HG02885 (cell line): ENCODE measurements around the gene TRPV3.
"Not testable (repeated sequence)": the region's sequence is repeated elsewhere in the genome, so short reads cannot be mapped to it uniquely, and the experiment has no call there.

ENCODE experiments used
- ATAC-seq: cut with Tn5 transposase; IDR thresholded peaks from one replicate; pipeline ENCODE4 v1.9.1; 2021; ENCODE audit warnings: mild to moderate bottlenecking; ENCODE audit not compliant: unreplicated experiment, poor library complexity

TRPV3 gene

DNA sequence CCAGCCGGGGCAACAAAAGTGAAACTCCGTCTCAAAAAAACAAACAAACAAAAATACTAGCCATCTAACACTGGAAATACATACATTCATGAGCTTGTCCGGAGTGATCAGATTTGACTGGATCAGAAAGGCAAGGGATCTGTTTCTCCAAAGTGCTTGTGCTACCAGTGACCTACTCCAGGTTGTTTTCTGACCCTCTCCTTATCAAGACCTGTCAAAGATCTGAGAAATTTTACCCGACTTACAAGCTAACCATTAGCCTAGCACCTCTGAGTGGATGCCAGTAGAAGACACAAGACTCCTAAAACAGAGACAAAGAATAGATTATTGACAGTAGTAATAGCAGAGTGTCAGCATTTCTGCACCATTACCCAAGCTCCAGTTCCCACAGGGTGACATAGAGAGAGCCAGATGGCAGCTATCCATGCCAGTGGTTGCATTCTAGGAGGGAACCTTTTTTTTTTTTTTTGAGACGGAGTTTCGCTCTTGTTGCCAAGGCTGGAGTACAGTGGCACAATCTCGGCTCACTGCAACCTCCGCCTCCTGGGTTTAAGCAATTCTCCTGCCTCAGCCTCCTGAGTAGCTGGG, 72.0 kb downstream of the TRPV3 start:
- no peak for ATAC-seq

GRCh38 chr17:3482852-3483251, 74.8 kb downstream of the TRPV3 start:
- no peak for ATAC-seq

DNA sequence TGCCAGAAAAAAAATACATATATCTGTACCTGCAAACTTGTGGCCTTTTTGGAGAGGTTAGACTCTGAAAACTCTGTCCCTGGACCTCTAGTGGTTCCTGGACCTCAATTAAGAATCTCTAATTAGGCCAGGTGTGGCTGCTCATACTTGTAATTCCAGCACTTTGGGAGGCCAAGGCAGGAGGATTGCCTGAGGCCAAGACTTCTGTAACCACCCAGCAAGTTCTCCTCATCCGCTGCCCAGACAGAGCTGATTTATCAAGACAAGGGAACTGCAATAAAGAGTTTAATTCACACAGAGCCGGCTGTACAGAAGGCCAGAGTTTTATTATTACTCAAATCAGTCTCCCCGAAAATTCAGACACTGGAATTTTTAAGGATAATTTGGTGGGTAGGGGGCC, 77.6 kb downstream of the TRPV3 start:
- no peak for ATAC-seq

DNA sequence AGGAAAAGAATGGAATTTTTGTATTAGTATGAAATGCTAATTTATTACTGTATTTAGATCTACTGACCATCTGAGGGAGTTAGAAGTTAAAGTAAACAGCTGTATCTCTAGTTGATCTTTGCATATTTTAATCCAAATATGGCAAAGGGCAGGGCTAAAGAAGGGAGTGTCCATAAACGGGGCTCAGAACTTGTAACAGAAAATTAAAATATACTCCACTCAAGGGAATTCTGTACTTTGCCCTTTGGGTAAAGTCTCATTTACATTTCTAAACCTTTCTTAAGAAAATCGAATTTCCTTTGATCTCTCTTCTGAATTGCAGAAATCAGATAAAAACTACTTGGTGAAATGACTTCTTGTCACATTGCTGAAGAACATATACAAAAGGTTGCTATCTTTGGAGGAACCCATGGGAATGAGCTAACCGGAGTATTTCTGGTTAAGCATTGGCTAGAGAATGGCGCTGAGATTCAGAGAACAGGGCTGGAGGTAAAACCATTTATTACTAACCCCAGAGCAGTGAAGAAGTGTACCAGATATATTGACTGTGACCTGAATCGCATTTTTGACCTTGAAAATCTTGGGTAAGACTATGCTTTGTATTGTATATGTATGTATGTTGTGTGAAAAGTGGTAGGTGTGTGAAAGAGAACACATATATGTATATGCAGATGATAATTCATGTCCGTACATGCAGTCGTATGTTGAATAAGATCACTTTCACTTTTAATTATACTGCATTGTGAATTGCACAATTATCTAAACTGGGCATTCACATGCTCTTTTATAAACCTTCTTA, 81.6 kb downstream of the TRPV3 start, which contains the start of gene ASPA:
ASPA (plus strand) TSS at position 186 of the 799 bp plus-strand sequence; CDS start at position 349, 163 bp downstream.
- ATAC-seq: no peak

GRCh38 chr17:3475251-3475685, 82.3 kb downstream of the TRPV3 start:
- no peak for ATAC-seq

DNA sequence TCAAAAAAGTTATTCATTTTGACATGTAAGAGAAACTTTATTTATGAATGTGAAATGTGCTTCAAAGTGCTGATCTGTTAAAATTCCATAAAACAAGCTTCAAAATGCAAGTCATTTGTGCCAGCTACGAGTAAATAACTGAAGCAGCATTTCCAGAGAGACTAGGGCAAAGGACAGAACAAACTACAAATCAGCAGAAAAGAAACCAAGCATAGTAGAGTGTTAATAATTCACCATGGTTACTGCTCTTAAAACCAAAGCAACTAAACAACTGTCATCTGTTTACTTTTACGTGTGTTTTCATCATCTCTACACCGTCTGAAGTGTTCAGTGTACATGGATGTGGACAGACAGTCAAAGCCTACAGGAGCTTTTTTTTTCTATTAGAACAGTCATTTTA, 83.4 kb downstream of the TRPV3 start:
- no peak for ATAC-seq

DNA sequence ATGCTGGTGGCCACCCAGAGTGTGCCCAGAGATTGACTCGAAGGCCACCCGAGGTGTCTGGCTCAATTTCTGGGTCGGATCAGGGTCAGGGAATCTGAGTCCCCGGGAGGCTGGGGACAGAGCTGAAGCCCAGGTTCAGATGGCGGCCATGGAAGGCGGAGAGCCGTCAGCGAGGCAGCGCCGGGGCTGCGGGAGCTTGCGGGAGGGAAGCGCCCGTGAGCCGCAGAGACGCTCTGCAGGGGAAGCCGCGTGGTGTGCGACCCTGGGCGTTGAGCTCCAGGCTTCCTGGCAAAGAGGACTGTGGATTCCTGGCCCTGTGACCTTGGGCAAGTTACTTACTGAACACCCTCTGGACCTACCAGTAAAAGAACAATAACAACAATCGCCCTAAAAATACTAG, 85.5 kb downstream of the TRPV3 start:
- ATAC-seq: no peak

DNA sequence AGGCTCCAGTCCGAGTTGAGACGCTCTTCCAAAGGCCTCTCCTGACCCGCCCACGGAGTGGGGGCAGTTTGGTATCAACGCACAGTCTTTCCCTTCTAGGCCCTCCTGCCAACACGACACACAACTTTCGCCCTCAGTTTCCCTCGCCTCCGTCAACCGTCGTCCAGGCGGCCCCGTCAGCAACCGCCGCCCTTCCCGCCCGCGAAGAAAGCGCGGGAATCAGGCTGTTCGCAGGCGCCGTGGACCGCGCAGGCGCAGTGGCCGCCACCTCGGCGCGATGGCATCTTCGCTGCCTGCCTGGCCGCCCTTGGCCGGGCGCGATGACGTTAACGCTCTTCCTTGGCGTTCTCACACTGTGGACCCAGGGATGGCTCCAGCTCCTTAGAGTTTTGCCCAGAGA, 86.0 kb downstream of the TRPV3 start, which contains the start of gene SPATA22:
SPATA22 (minus strand) TSS at position 221 of the 400 bp plus-strand sequence. CDS start 2,494 bp downstream, outside the sequence.
- ATAC-seq: no peak

- no peak for ATAC-seq
Measured at GRCh38 chr17:3469529-3469928, 88.1 kb downstream of the TRPV3 start.

GRCh38 chr17:3466355-3466754, 91.3 kb downstream of the TRPV3 start:
- not testable (repeated sequence) for ATAC-seq
